Gastroesophageal sphincter (tissue), 3 donors: ENCODE data around the gene RIPOR2.
"Not testable (repeated sequence)": the region's sequence is repeated elsewhere in the genome, so short reads cannot be mapped to it uniquely, and the experiment has no call there.

Experiments
- POLR2A ChIP-seq, 2 donors: fragments of 450-650 bp; IDR thresholded peaks; one replicate each; pipeline ENCODE4 v1.6.1; 2017; ENCODE audit warnings: antibody characterized with exemption in 2 of 2, mild to moderate bottlenecking in 2 of 2, moderate library complexity in 1 of 2
- POLR2AphosphoS5 ChIP-seq: sonication (generic); formaldehyde crosslinking; IDR thresholded peaks from one replicate; pipeline ENCODE4 v1.6.1; 2017; ENCODE audit warnings: antibody characterized with exemption
- TF ChIP-seq, protein P1 (sequence below), 4 experiments: fragments of 200-600 bp in 2 of 4; fragments of 450-650 bp in 2 of 4; sonication (generic) in 1 of 4; IDR thresholded peaks; one replicate each; pipeline ENCODE4 v1.5.1; 2017 to 2019; ENCODE audit warnings: antibody characterized with exemption in 4 of 4, mild to moderate bottlenecking in 2 of 4, moderate library complexity in 2 of 4

DNA sequence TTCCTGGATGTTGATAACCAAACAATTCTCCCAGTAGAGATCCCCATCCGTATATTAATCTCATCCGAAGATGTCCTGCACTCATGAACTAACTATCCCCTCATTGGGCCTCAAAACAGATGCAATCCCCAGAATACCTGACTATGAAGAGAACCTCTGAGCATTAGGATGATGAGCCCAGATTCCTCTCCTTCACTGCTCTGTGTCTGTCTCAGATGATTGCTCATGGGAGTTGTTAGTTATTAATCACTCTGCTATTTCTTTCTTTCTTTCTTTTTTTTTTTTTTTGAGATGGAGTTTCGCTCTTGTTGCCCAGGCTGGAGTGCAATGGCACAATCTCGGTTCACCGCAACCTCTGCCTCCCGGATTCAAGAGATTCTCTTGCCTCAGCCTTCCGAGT lies 12.5 kb upstream of the RIPOR2 start:
- TF ChIP-seq, protein P1, sequence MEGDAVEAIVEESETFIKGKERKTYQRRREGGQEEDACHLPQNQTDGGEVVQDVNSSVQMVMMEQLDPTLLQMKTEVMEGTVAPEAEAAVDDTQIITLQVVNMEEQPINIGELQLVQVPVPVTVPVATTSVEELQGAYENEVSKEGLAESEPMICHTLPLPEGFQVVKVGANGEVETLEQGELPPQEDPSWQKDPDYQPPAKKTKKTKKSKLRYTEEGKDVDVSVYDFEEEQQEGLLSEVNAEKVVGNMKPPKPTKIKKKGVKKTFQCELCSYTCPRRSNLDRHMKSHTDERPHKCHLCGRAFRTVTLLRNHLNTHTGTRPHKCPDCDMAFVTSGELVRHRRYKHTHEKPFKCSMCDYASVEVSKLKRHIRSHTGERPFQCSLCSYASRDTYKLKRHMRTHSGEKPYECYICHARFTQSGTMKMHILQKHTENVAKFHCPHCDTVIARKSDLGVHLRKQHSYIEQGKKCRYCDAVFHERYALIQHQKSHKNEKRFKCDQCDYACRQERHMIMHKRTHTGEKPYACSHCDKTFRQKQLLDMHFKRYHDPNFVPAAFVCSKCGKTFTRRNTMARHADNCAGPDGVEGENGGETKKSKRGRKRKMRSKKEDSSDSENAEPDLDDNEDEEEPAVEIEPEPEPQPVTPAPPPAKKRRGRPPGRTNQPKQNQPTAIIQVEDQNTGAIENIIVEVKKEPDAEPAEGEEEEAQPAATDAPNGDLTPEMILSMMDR (IDR thresholded peaks at IDR 0.05): not testable (repeated sequence)
- TF ChIP-seq POLR2A (IDR thresholded peaks at IDR 0.05); POLR2AphosphoS5: not testable (repeated sequence)
